HL-60 (cell line): Measurements from ENCODE around the gene ZFAND3.

Experiments used
- CTCF ChIP-seq: IDR thresholded peaks from one replicate; pipeline ENCODE4 v1.5.1; 2011; ENCODE audit warnings: low read length, control low read depth, inconsistent platforms; ENCODE audit not compliant: insufficient read depth
- POLR2AphosphoS5 ChIP-seq: IDR thresholded peaks from 2 replicates; pipeline ENCODE4 v1.6.1; 2012; ENCODE audit warnings: low read depth

GRCh38 chr6:37971711-37972390 is 152.3 kb downstream of the ZFAND3 start:
- TF ChIP-seq CTCF (no peak), POLR2AphosphoS5 (no peak)
